Stimulated activated CD8-positive, alpha-beta memory T cell treated with anti-CD3 and anti-CD28 coated beads, Interleukin-12 subunit alpha, Interleukin-12 subunit beta, amount 100 ng/mL, for 24 hours (primary cell): ENCODE measurements around the gene CCR9.

Experiments used
- DNase-seq: peaks from one replicate; pipeline ENCODE4 v3.0.0-alpha.2; 2020; ENCODE audit errors: extremely low read depth

CCR9 gene

DNA sequence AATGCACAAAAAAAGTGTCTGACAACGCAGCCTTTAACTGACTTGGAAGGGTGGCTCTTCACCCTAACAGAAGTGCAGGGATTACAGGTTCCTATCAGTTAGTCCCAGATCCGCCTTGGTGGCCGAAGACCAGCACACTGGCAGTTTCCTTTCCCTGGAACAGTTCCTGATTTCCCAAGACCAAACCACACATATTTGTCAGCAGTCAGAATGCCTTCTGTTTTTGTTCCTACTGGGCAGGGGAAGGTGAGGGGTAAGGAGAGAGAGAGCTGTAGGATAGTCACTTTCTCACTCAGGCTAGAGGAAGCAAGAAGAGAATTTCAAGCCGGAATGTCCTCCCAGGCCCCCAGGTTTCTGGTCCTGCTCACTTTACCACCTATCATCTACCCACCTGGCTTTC, 66.1 kb downstream of the CCR9 start:
- no peak for DNase-seq
